HepG2 (cell line): ENCODE results near the gene SH3D19. TPM values are rescaled to one million over a fixed set of nuclear protein-coding genes. Genes with fewer than 3 reads are reported as not detected.

ENCODE experiments used
- ATAC-seq: fragments of 200-7000 bp; cut with Tn5 transposase; 3 replicates; pipeline ENCODE4 v1.9.1; 2020; ENCODE audit warnings: mild to moderate bottlenecking, moderate library complexity
- BruUV-seq: library from RNA; stranded (reverse); fragments of 400-500 nt; replicated peaks from 2 replicates; lab custom pipeline; 2021; lab: Mats Ljungman, UMichigan
- CTCF ChIA-PET: fragments of 300-600 bp; formaldehyde crosslinking; extraction: SDS; loops from one replicate; lab custom pipeline; 2021; ENCODE audit warnings: low total read pairs, inconsistent platforms, low intra/inter-chr PET ratio; lab: Yijun Ruan, JAX
- POLR2A ChIA-PET: fragments of 350-600 bp; sonication (Branson Sonifier 250); formaldehyde crosslinking; loops from one replicate; lab custom pipeline; 2020; ENCODE audit warnings: antibody characterized with exemption, inconsistent platforms; lab: Yijun Ruan, JAX
- DNase-seq: peaks from one replicate; pipeline ENCODE4 v3.0.0-alpha.2; 2015; ENCODE audit warnings: low spot score
- FAIRE-seq: peaks from 3 replicates; lab custom pipeline; 2011; peaks lifted over from hg19 to GRCh38; lab: Jason Lieb, UNC
- H2AFZ ChIP-seq: one replicate; pipeline ENCODE4 v1.6.1; 2011; ENCODE audit warnings: low read length, inconsistent platforms
- H3K27ac ChIP-seq: fragments of 300-600 bp; 3 replicates; pipeline ENCODE4 v1.8.0; 2011; ENCODE audit warnings: mixed run types, mild to moderate bottlenecking, mixed read lengths, low read length, inconsistent platforms; ENCODE audit not compliant: insufficient read depth; ENCODE audit errors: extremely low read length
- H3K27me3 ChIP-seq, 2 experiments: fragments of 200-600 bp in 1 of 2; 2 replicates in 1 of 2; 3 replicates in 1 of 2; pipeline versions ENCODE4 v1.6.0 to v1.8.0; 2011; ENCODE audit warnings: low read length in 2 of 2, mild to moderate bottlenecking in 2 of 2, moderate library complexity in 2 of 2, inconsistent platforms in 1 of 2; ENCODE audit not compliant: insufficient read depth in 2 of 2, control insufficient read depth in 1 of 2
- H3K36me3 ChIP-seq, 2 experiments: fragments of 200-600 bp in 1 of 2; replicated peaks in 1 of 2; 2 replicates in 1 of 2; 3 replicates in 1 of 2; pipeline versions ENCODE4 v1.5.1 to v1.8.0; 2011; ENCODE audit warnings: low read length in 2 of 2, inconsistent platforms in 1 of 2; ENCODE audit not compliant: insufficient read depth in 2 of 2, control insufficient read depth in 1 of 2
- H3K4me1 ChIP-seq: 2 replicates; pipeline ENCODE4 v1.5.1; 2012; ENCODE audit warnings: low read length, inconsistent platforms; ENCODE audit not compliant: insufficient read depth
- H3K4me2 ChIP-seq: 2 replicates; pipeline ENCODE4 v1.6.0; 2011; ENCODE audit warnings: low read depth, low read length, inconsistent platforms
- H3K4me3 ChIP-seq, 3 experiments: fragments of 200-600 bp in 1 of 3; sonication (generic), shearing (Covaris generic) in 1 of 3; replicated peaks in 1 of 3; 2 replicates each; pipeline ENCODE4 v1.5.1; 2011 to 2016; ENCODE audit warnings: low read length in 3 of 3, inconsistent platforms in 2 of 3, low read depth in 2 of 3, mild to moderate bottlenecking in 2 of 3, control low read depth in 1 of 3, mixed read lengths in 1 of 3; ENCODE audit not compliant: insufficient read depth in 1 of 3
- H3K79me2 ChIP-seq: one replicate; pipeline ENCODE4 v1.6.1; 2011; ENCODE audit warnings: low read length, inconsistent platforms; ENCODE audit not compliant: insufficient read depth
- H3K9ac ChIP-seq: 2 replicates; pipeline ENCODE4 v1.6.0; 2011; ENCODE audit warnings: mild to moderate bottlenecking, low read depth, low read length, inconsistent platforms; ENCODE audit not compliant: insufficient read depth
- H3K9me3 ChIP-seq: 2 replicates; pipeline ENCODE4 v1.5.1; 2012; ENCODE audit warnings: mild to moderate bottlenecking, low read length
- H4K20me1 ChIP-seq: 2 replicates; pipeline ENCODE4 v1.6.0; 2011; ENCODE audit warnings: inconsistent platforms, mild to moderate bottlenecking, low read length, moderate library complexity; ENCODE audit not compliant: insufficient read depth
- CEBPZ ChIP-seq: IDR thresholded peaks from 2 replicates; pipeline ENCODE4 v1.6.1; 2012; ENCODE audit warnings: low read length, improper control_type of control experiment
- CHD4 ChIP-seq: fragments of 200-600 bp; sonication (generic); IDR thresholded peaks from 2 replicates; pipeline ENCODE4 v1.7.0; 2017; ENCODE audit warnings: mild to moderate bottlenecking, low read length, borderline replicate concordance
- GMEB1 ChIP-seq: sonication (generic); formaldehyde crosslinking; IDR thresholded peaks from 2 replicates; pipeline ENCODE4 v1.5.1; 2020; ENCODE audit warnings: missing genetic modification reagents, mild to moderate bottlenecking, borderline replicate concordance
- RCOR2 ChIP-seq: IDR thresholded peaks from 2 replicates; pipeline ENCODE4 v1.6.1; 2016; ENCODE audit warnings: missing biosample characterization, missing genetic modification reagents
- SIX4 ChIP-seq: sonication (generic); formaldehyde crosslinking; IDR thresholded peaks from 2 replicates; pipeline ENCODE4 v1.4.0; 2020; ENCODE audit warnings: missing genetic modification reagents
- ZNF263 ChIP-seq: sonication (generic); formaldehyde crosslinking; IDR thresholded peaks from 2 replicates; pipeline ENCODE4 v1.4.0; 2020; ENCODE audit warnings: missing genetic modification reagents
- ZNF629 ChIP-seq: sonication (generic); formaldehyde crosslinking; conservative IDR thresholded peaks from 2 replicates; pipeline ENCODE4 v1.5.0; 2020; ENCODE audit warnings: missing genetic modification reagents
- WGBS: methylation state at CpG from one replicate; pipeline ENCODE4 v1.1.6; 2017; ENCODE audit warnings: low lambda C conversion rate; 5-methylcytosine and 5-hydroxymethylcytosine counted together
- in situ Hi-C: cut with HindIII; loops from 2 replicates; pipeline ENCODE4 v1.10.0; 2017; ENCODE audit warnings: low pct_unique_long_range_greater_than_20kb; ENCODE audit not compliant: extremely low pct_ligation_motif_present
- intact Hi-C: fragments of 100-400 bp; cut with micrococcal nuclease; formaldehyde crosslinking; loops from one replicate; pipeline ENCODE4 v1.10.0; 2022; ENCODE audit not compliant: unreplicated experiment
- polyA plus RNA-seq, 8 experiments: library from polyadenylated mRNA; depleted of rRNA in 3 of 8; stranded (reverse) in 7 of 8; unstranded in 1 of 8; fragments of >200 nt; fragmentation: Illumina TruSeq in 4 of 8; extraction: Trizol in 4 of 8; gene quantifications; 2 replicates each; pipeline versions ENCODE4 v1.2.1 to v1.2.3, GENCODE V29; 2011 to 2016; ENCODE audit warnings: low read depth in 4 of 8, missing spikeins in 1 of 8, mixed read lengths in 1 of 8; ENCODE audit not compliant: insufficient read depth in 1 of 8
- total RNA-seq, 5 experiments: library from RNA; depleted of rRNA; stranded (reverse); fragments of >200 nt; fragmentation: Illumina TruSeq; extraction: Trizol; gene quantifications; 2 replicates each; pipeline ENCODE4 v1.2.3, GENCODE V29; 2016; ENCODE audit warnings: low read depth in 1 of 5

The SH3D19 gene
- total and polyA plus RNA-seq, 2 of the 13 experiments (the other 11 are each of a cell fraction or from before 2014, with no cell fraction given), result 31.2 to 38.0 TPM

GRCh38 chr4:151319490-151319889, 5.9 kb downstream of the SH3D19 start:
- 90% methylated on average over 1 of the region's 1 CpG for WGBS
- Histone ChIP-seq H3K4me1 (peaks cover 78% of the 10 kb centered on the region), H3K27me3 (no peaks in the 10 kb centered on the region; a peak in 1 of 5 replicates), H3K27ac (no peak overlapping the region), H3K9ac (no peak overlapping the region), H3K79me2 (peaks cover 98% of the 10 kb centered on the region), H4K20me1 (peaks cover 60% of the 10 kb centered on the region), H3K36me3 (peaks cover 5 to 32% of the 10 kb centered on the region in 2 experiments), H3K9me3 (no peaks in the 10 kb centered on the region), H2AFZ (no peak overlapping the region), H3K4me2 (peak overlapping the region; percentile 86; the same call in 1 of the 2 replicates), H3K4me3 (no peak overlapping the region; a peak in 1 of 6 replicates)
- ChIA-PET CTCF (no interaction called here), POLR2A (no interaction called here)
- BruUV-seq, result no TSS peak
- no peak for FAIRE-seq
- TF ChIP-seq CEBPZ (no peak), SIX4 (CRISPR knock-in tag) (no peak), ZNF263 (no peak), GMEB1 (CRISPR knock-in tag) (no peak), CHD4 (peak; percentile 62; the same call in 1 of the 2 replicates), RCOR2 (CRISPR knock-in tag) (0 out of 2 replicates have a peak, but pooled peaks have one; percentile 32), ZNF629 (CRISPR knock-in tag) (peak; percentile 90)
- in situ Hi-C loops (no loop called here), intact Hi-C loops (no loop called here)
- no peak for ATAC-seq
- DNase-seq, result no peak
